Measurements from ENCODE around the gene HLX. TPM values are rescaled to one million over a fixed set of nuclear protein-coding genes. Genes with fewer than 3 reads are reported as not detected.

HLX gene
- total RNA-seq, 4 donors from 2014 or later = 1.9 to 11.1 (median 3.5) TPM

DNA sequence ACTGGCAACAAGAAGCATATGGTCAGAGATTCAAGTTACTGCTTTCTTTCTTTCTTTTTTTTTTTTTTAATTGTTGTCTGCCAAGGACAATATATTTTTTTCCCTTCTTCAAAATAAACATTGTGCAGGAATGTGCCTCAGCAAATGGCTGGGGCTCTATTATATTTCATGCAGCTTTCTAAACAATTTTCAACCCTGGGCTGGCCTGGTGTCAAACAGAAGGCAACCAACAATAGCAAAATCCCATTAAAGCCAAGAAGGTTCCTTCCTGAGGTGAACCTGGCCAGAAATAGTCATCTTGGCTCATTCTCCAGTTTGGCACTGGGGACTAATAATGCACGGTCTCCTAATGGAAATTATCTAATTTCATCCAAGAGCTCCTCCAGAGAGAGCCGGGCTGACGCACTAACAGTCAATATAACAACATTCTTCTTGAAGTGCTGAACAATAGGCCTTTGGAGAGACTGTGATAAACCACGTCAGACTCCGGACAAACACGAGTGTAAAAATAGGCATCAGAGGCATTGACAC is 35.7 kb upstream of the HLX start:
- Histone ChIP-seq H3K27ac (no peak overlapping the region), H3K9me3 (no peaks in the 10 kb centered on the region), H3K36me3 (no peaks in the 10 kb centered on the region), H3K4me3 (no peak overlapping the region), H3K4me1 (no peaks in the 10 kb centered on the region), H3K27me3 (no peaks in the 10 kb centered on the region)
- TF ChIP-seq, protein P1, sequence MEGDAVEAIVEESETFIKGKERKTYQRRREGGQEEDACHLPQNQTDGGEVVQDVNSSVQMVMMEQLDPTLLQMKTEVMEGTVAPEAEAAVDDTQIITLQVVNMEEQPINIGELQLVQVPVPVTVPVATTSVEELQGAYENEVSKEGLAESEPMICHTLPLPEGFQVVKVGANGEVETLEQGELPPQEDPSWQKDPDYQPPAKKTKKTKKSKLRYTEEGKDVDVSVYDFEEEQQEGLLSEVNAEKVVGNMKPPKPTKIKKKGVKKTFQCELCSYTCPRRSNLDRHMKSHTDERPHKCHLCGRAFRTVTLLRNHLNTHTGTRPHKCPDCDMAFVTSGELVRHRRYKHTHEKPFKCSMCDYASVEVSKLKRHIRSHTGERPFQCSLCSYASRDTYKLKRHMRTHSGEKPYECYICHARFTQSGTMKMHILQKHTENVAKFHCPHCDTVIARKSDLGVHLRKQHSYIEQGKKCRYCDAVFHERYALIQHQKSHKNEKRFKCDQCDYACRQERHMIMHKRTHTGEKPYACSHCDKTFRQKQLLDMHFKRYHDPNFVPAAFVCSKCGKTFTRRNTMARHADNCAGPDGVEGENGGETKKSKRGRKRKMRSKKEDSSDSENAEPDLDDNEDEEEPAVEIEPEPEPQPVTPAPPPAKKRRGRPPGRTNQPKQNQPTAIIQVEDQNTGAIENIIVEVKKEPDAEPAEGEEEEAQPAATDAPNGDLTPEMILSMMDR (IDR thresholded peaks at IDR 0.05) = no peak
- TF ChIP-seq POLR2AphosphoS5 (IDR thresholded peaks at IDR 0.05) (no peak), EP300 (IDR thresholded peaks at IDR 0.05) (no peak), POLR2A (IDR thresholded peaks at IDR 0.05) (no peak)
- WGBS = 33% methylated on average over 6 of the region's 6 CpGs
- no peak for DNase-seq (ENCODE audit: low spot score in 2 of 2)

DNA sequence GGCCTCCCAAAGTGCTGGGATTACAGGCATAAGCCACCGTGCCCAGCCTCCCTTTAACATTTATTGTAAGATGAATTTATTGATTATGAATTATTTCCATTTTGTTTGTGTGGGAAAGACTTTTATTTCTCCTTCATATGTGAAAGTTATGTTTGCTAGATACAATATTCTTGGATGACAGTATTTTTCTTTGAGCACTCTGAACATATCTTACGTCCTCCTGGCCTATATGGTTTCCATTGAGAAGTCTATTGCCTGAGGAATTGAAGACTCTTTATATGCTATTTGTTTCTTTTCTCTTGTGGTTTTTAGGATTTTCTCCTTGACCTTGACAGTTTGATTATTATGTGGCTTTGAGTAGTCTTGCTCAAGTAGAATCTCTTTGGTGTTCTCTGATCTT is 26.8 kb upstream of the HLX start:
- no peak for DNase-seq (ENCODE audit: low spot score in 2 of 2)

DNA sequence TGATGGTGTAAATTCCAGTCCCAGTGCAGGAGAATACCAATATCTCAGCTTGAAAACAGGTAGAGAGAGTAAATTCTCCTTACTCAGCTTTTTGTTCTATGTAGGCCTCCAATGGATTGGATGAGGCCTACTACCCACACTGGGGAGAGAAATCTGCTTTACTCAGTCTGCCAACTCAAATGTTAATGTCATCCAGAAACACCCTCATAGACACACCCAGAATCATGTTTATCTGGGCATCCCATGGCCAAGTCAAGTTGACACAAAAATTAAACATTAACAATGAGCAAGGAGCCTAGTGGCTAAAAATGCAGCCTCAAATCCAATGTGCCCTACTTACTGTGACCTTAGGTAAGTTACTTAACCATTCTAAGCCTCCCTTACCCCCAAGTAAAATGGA is 6.9 kb upstream of the HLX start:
- Histone ChIP-seq H3K4me1 (peaks cover 3% of the 10 kb centered on the region), H3K27me3 (peaks cover 12% of the 10 kb centered on the region), H3K9me3 (no peaks in the 10 kb centered on the region), H3K27ac (no peak overlapping the region), H3K4me3 (no peak overlapping the region), H3K36me3 (no peaks in the 10 kb centered on the region)
- no peak for DNase-seq (ENCODE audit: low spot score in 2 of 2)
- TF ChIP-seq EP300 (IDR thresholded peaks at IDR 0.05) = no peak
- no peak for TF ChIP-seq POLR2A (IDR thresholded peaks at IDR 0.05)

More for the DNA sequence above, 26.8 kb upstream of the HLX start:
- TF ChIP-seq EP300 (IDR thresholded peaks at IDR 0.05) (no peak), POLR2A (IDR thresholded peaks at IDR 0.05) (no peak), POLR2AphosphoS5 (IDR thresholded peaks at IDR 0.05) (no peak)
- TF ChIP-seq, protein P1 (IDR thresholded peaks at IDR 0.05) = no peak
- no peaks in the 10 kb centered on the region for H3K27me3 ChIP-seq
- H3K9me3 ChIP-seq = peaks cover 8% of the 10 kb centered on the region
- no peaks in the 10 kb centered on the region for H3K4me1 ChIP-seq
- no peaks in the 10 kb centered on the region for H3K36me3 ChIP-seq
- 98% methylated on average over 2 of the region's 2 CpGs for WGBS
- no peak overlapping the region for H3K4me3 ChIP-seq
- H3K27ac ChIP-seq = no peak overlapping the region

DNA sequence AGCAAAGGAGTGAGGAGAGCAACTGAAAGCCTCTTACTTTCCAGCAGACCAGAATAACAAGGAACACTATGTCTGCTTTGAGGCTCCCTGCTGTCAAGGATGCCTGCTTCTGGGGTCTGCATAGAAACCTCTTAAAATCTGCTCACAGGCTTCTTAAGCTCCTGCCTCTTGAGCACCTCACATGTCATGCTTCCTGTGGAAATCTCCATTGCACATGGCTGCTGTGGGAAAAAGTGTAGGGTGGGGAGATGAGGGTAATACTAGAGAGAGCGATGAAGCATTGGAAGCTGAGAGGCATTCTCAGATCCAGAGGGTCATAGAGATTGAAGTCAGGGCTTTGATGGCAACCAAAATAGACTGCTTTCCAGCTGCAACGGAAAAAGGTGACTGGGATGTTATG is 6.2 kb upstream of the HLX start:
- Histone ChIP-seq H3K4me1 (peaks cover 11% of the 10 kb centered on the region), H3K9me3 (no peaks in the 10 kb centered on the region), H3K27me3 (peaks cover 19% of the 10 kb centered on the region), H3K36me3 (no peaks in the 10 kb centered on the region), H3K4me3 (no peak overlapping the region), H3K27ac (no peak overlapping the region)
- WGBS = 82% methylated on average over 2 of the region's 2 CpGs
- TF ChIP-seq, protein P1 (IDR thresholded peaks at IDR 0.05) = no peak
- no peak for TF ChIP-seq POLR2AphosphoS5 (IDR thresholded peaks at IDR 0.05)
- no peak for TF ChIP-seq POLR2A (IDR thresholded peaks at IDR 0.05)
- TF ChIP-seq EP300 (IDR thresholded peaks at IDR 0.05) = no peak
- DNase-seq (ENCODE audit: low spot score in 2 of 2) = no peak

DNA sequence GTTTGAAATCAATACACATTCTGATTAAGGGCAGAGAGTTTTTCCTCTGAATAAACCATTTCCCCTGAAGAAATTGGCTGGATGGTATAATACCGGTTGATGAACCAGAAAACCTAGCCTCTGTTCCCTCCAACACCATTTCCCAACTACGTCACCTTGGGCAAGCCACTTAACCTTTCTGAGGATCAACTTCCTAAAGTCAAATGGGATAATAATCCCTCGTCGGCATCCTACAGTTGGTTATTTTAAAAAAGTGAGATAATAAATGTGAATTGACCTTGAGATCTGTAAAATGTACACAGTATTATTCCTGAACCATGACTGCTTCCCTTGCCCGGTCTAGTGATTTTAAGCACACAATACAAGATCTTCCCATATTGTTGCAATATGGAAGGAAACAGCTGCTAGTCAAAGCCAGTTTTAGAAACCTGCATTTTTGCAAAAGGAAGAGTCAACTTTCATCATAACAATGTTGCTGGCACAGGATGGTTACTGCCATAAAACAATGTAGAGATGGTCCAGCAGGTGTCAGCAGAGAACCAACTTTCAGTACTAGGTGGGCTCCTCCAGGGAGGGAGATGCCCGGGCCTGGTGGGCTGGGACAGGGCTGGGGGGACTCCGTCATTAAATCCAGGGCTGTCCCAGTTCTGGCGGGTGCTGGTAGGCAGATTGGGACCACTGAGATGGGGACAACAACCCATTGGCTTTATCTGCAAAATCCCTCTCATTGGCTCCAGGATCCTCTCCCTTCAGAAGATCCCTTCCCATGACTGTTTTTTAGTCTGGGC is 5.2 kb upstream of the HLX start:
- WGBS = 32% methylated on average over 7 of the region's 8 CpGs
- no peak overlapping the region for H3K27ac ChIP-seq
- peaks cover 29% of the 10 kb centered on the region for H3K27me3 ChIP-seq
- DNase-seq (ENCODE audit: low spot score in 2 of 2) = no peak
- no peaks in the 10 kb centered on the region for H3K36me3 ChIP-seq
- H3K4me3 ChIP-seq = no peak overlapping the region
- TF ChIP-seq EP300 (IDR thresholded peaks at IDR 0.05) (no peak), POLR2A (IDR thresholded peaks at IDR 0.05) (no peak), POLR2AphosphoS5 (IDR thresholded peaks at IDR 0.05) (no peak)
- TF ChIP-seq, protein P1 (IDR thresholded peaks at IDR 0.05) = peak; percentile 24 to 30
- no peaks in the 10 kb centered on the region for H3K9me3 ChIP-seq
- peaks cover 21% of the 10 kb centered on the region for H3K4me1 ChIP-seq
